Loucy (cell line): Measurements from ENCODE around the gene CNTNAP2.

Experiments used
- H2AFZ ChIP-seq: fragments of 200-600 bp; sonication (generic); 2 replicates; pipeline ENCODE4 v1.6.0; 2016; ENCODE audit warnings: antibody characterized with exemption, mild to moderate bottlenecking, low read length, moderate library complexity
- H3F3A ChIP-seq: fragments of 200-600 bp; 2 replicates; pipeline ENCODE4 v1.6.0; 2016; ENCODE audit warnings: antibody characterized with exemption, low read depth, mild to moderate bottlenecking
- H3K27me3 ChIP-seq: fragments of 200-600 bp; sonication (generic); 2 replicates; pipeline ENCODE4 v1.6.1; 2014; ENCODE audit warnings: low read length, mild to moderate bottlenecking; ENCODE audit not compliant: insufficient read depth, poor library complexity, severe bottlenecking
- H3K36me3 ChIP-seq: fragments of 200-600 bp; sonication (generic); 2 replicates; pipeline ENCODE4 v1.6.1; 2016; ENCODE audit warnings: low read length; ENCODE audit not compliant: insufficient read depth
- H3K4me1 ChIP-seq: fragments of 200-600 bp; sonication (generic); 2 replicates; pipeline ENCODE4 v1.5.1; 2014; ENCODE audit warnings: low read length, mild to moderate bottlenecking; ENCODE audit not compliant: insufficient read depth, poor library complexity, severe bottlenecking
- H3K4me2 ChIP-seq: fragments of 200-600 bp; sonication (generic); 2 replicates; pipeline ENCODE4 v1.6.0; 2014; ENCODE audit warnings: antibody characterized with exemption, low read length, low read depth, mild to moderate bottlenecking; ENCODE audit not compliant: poor library complexity, severe bottlenecking
- H3K4me3 ChIP-seq: fragments of 200-600 bp; sonication (generic); 2 replicates; pipeline ENCODE4 v1.5.1; 2014; ENCODE audit warnings: low read length, mild to moderate bottlenecking, mixed read lengths; ENCODE audit not compliant: poor library complexity, severe bottlenecking
- H3K79me2 ChIP-seq: fragments of 200-600 bp; sonication (generic); 2 replicates; pipeline ENCODE4 v1.6.1; 2014; ENCODE audit warnings: low read length; ENCODE audit not compliant: insufficient read depth
- H3K9ac ChIP-seq: fragments of 200-600 bp; sonication (generic); 2 replicates; pipeline ENCODE4 v1.6.0; 2014; ENCODE audit warnings: mild to moderate bottlenecking, low read depth, low read length, moderate library complexity; ENCODE audit not compliant: poor library complexity, severe bottlenecking
- H3K9me2 ChIP-seq: fragments of 200-600 bp; sonication (generic); replicated peaks from 2 replicates; pipeline ENCODE4 v1.6.1; 2016; ENCODE audit warnings: low read depth, low read length, mixed read lengths
- H3K9me3 ChIP-seq: fragments of 200-600 bp; sonication (generic); 2 replicates; pipeline ENCODE4 v1.6.1; 2014; ENCODE audit warnings: mild to moderate bottlenecking, antibody characterized with exemption, low read length, low read depth; ENCODE audit not compliant: insufficient read depth
- H4K20me1 ChIP-seq: fragments of 200-600 bp; sonication (generic); 2 replicates; pipeline ENCODE4 v1.6.0; 2014; ENCODE audit warnings: antibody characterized with exemption, low read length, mild to moderate bottlenecking; ENCODE audit not compliant: insufficient read depth, poor library complexity, severe bottlenecking
- EZH2phosphoT487 ChIP-seq: fragments of 200-600 bp; IDR thresholded peaks from 2 replicates; pipeline ENCODE4 v1.6.1; 2018; ENCODE audit warnings: antibody characterized with exemption, mild to moderate bottlenecking, moderate library complexity, borderline replicate concordance
- TF ChIP-seq, protein P1 (sequence below): fragments of 200-600 bp; sonication (generic); conservative IDR thresholded peaks from 2 replicates; pipeline ENCODE4 v1.5.1; 2014; ENCODE audit warnings: mild to moderate bottlenecking, antibody characterized with exemption, low read length

Gene CNTNAP2

DNA sequence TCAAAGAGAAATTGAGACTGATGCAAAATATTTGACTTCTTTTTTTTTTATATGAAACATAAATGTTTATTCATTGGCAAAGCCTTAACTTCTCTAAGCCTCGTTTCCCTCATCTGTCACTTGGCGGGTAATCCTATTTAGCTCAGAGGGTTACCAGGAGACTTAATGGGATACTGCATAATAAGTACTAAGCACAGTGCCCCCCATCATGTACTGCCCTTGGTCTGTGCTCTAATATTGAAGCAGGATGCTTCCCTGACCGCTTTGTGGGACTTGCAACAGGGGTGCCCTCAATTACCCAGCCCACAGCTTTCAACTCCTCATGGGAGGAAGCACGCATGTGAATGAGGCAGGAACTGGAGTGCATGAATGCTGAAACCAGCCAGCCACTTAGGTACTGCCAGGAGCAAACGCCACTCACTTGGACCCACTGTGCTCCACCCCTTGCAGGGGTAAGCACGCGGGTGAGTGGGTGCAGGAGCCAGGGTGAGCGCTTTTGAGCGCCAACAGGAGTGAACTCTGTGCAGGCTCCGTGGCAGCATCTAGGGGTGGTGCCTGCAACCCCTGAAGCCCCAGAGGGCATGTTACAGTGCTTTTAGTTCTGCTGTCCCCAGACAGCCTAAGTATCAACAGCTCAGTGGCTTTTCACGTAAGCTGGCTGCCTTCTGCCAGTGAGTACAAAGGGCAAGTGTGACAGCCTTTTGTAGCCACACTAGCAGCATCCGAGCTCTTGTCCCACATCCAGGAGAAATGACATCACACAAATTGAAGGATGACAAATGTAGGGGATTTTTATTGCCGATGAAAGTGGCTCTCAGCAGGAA lies 2264.2 kb downstream of the CNTNAP2 start:
- no peak overlapping the region for H3K9ac ChIP-seq
- no peaks in the 10 kb centered on the region for H3K9me2 ChIP-seq
- H3K27me3 ChIP-seq: no peaks in the 10 kb centered on the region
- H3K9me3 ChIP-seq: peaks cover 4% of the 10 kb centered on the region; the same call in 1 of the 2 replicates
- no peaks in the 10 kb centered on the region for H3K36me3 ChIP-seq
- no peak for TF ChIP-seq EZH2phosphoT487
- TF ChIP-seq, protein P1, sequence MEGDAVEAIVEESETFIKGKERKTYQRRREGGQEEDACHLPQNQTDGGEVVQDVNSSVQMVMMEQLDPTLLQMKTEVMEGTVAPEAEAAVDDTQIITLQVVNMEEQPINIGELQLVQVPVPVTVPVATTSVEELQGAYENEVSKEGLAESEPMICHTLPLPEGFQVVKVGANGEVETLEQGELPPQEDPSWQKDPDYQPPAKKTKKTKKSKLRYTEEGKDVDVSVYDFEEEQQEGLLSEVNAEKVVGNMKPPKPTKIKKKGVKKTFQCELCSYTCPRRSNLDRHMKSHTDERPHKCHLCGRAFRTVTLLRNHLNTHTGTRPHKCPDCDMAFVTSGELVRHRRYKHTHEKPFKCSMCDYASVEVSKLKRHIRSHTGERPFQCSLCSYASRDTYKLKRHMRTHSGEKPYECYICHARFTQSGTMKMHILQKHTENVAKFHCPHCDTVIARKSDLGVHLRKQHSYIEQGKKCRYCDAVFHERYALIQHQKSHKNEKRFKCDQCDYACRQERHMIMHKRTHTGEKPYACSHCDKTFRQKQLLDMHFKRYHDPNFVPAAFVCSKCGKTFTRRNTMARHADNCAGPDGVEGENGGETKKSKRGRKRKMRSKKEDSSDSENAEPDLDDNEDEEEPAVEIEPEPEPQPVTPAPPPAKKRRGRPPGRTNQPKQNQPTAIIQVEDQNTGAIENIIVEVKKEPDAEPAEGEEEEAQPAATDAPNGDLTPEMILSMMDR: no peak
- no peaks in the 10 kb centered on the region for H3K79me2 ChIP-seq
- H2AFZ ChIP-seq: no peak overlapping the region
- H3K4me1 ChIP-seq: no peaks in the 10 kb centered on the region
- H3F3A ChIP-seq: no peaks in the 10 kb centered on the region
- H3K4me3 ChIP-seq: no peak overlapping the region
- no peaks in the 10 kb centered on the region for H4K20me1 ChIP-seq
- H3K4me2 ChIP-seq: no peak overlapping the region

DNA sequence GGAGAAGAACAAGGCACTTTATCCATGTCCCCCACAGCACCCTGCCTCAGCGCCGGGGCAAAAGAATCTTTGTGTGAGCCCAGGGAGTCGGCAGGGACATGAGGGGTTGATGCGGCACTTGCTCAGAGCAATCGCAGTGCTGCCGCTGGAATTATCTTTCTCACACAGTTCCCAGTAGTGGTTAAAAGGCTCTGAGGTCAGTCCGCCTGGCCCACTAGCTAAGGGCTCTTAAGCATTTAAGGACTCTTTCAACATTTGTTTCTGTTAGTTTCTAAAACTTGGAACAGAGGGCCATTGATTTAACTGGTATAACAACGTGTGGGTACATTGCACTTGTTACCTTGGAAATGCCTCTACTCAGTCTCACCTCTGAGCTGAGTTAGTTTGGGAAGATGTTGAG lies 2266.0 kb downstream of the CNTNAP2 start:
- Histone ChIP-seq H2AFZ (no peak overlapping the region), H3K27me3 (no peaks in the 10 kb centered on the region), H3K36me3 (no peaks in the 10 kb centered on the region), H3K9me2 (no peaks in the 10 kb centered on the region), H3K4me1 (no peaks in the 10 kb centered on the region), H3K4me3 (no peak overlapping the region), H3K79me2 (no peaks in the 10 kb centered on the region), H3F3A (no peaks in the 10 kb centered on the region), H4K20me1 (no peaks in the 10 kb centered on the region), H3K9ac (no peak overlapping the region), H3K4me2 (no peak overlapping the region), H3K9me3 (peaks cover 4% of the 10 kb centered on the region; the same call in 1 of the 2 replicates)
- TF ChIP-seq, protein P1: no peak
- TF ChIP-seq EZH2phosphoT487: no peak

DNA sequence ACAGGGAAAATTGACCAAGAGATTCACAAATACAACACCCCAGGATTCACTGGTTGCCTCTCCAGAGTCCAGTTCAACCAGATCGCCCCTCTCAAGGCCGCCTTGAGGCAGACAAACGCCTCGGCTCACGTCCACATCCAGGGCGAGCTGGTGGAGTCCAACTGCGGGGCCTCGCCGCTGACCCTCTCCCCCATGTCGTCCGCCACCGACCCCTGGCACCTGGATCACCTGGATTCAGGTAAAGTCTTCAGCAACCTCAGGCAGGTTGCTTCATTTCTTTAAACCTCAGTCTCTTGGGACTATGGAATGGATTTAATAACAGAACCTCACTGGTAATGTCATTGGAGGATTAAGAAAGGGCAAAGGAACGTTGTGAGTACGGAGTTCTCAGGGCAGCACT lies 2267.1 kb downstream of the CNTNAP2 start:
- H4K20me1 ChIP-seq: no peaks in the 10 kb centered on the region
- H2AFZ ChIP-seq: no peak overlapping the region
- no peaks in the 10 kb centered on the region for H3K4me1 ChIP-seq
- H3K9ac ChIP-seq: no peak overlapping the region
- H3K9me3 ChIP-seq: peaks cover 4% of the 10 kb centered on the region; the same call in 1 of the 2 replicates
- H3K9me2 ChIP-seq: no peaks in the 10 kb centered on the region
- no peaks in the 10 kb centered on the region for H3K36me3 ChIP-seq
- H3K79me2 ChIP-seq: no peaks in the 10 kb centered on the region
- H3K4me3 ChIP-seq: no peak overlapping the region
- no peak overlapping the region for H3K4me2 ChIP-seq
- no peaks in the 10 kb centered on the region for H3K27me3 ChIP-seq
- H3F3A ChIP-seq: no peaks in the 10 kb centered on the region
- no peak for TF ChIP-seq EZH2phosphoT487
- TF ChIP-seq, protein P1: no peak
